Esophagus muscularis mucosa (tissue), 4 donors: ENCODE measurements around the gene DNAJC16.

Experiments
- CTCF ChIP-seq, 3 experiments: fragments of 200-600 bp in 2 of 3; fragments of 450-650 bp in 1 of 3; sonication (generic) in 2 of 3; IDR thresholded peaks; one replicate each; pipeline ENCODE4 v1.5.1; 2017 to 2019; ENCODE audit warnings: antibody characterized with exemption in 3 of 3, mild to moderate bottlenecking in 2 of 3, moderate library complexity in 1 of 3
- EP300 ChIP-seq: sonication (generic); formaldehyde crosslinking; IDR thresholded peaks from one replicate; pipeline ENCODE4 v1.6.1; 2017; ENCODE audit warnings: antibody characterized with exemption
- POLR2A ChIP-seq: fragments of 450-650 bp; IDR thresholded peaks from one replicate; pipeline ENCODE4 v1.6.1; 2017; ENCODE audit warnings: antibody characterized with exemption, moderate library complexity, mild to moderate bottlenecking, low read depth
- POLR2AphosphoS5 ChIP-seq, 2 donors: sonication (generic); formaldehyde crosslinking; IDR thresholded peaks; one replicate each; pipeline ENCODE4 v1.6.1; 2017; ENCODE audit warnings: antibody characterized with exemption in 2 of 2

DNA sequence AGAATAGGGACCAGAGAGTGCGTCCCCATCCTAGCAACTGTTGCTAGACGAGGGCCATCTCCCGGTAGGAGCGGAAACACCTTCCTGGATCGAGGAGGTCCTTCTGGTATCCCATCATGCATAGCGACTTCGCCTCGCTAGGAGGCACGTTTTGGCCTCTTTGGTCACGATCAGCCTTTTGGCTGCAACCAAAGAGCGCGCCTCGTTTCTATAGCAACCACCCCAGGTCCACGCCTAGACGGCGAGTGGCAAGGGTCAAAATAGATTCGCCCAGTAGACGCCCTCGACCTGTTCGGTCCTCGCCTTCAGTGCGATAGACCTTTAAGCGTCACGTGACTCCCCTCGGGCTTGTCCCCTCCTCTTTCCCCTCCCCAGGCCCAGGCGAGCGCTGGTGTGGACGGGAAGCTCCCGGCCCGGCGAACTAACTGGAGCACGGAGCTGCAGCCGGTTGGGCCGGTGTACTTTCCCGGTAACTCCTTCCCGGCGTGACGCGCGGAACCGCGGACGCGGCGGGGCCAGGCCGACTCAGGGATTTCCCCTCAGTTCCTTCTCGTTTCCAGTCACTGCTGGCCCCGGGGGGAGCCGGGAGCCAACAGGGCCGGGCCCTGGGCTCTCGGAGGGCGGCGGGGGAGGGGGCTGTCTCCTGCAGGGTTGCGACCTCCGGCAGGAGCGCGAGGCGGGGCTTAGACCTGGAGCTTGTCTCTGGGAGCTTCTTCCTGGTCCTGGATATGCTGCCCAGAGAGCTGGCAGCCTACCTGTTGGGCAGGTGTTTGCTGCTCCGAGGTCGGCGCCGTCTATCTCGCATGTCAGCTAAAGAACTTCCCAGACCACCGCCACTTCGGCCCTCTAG lies at the start of gene DNAJC16:
- TF ChIP-seq CTCF (IDR thresholded peaks at IDR 0.05) (peak in 2 of 3 experiments; percentile 19 to 24), POLR2A (peak; percentile 60), POLR2AphosphoS5 (IDR thresholded peaks at IDR 0.05) (peak; percentile 93 to 100), EP300 (no peak)
